Measurements from ENCODE around the gene STK4.

GRCh38 chr20:44918761-44919160 lies 47.6 kb upstream of the STK4 start:
- TF ChIP-seq CTCF (IDR thresholded peaks at IDR 0.05) (no peak), ZFX (IDR thresholded peaks at IDR 0.05; ENCODE audit: borderline replicate concordance) (no peak)
